RPMI8226 (cell line): ENCODE data around the gene CD200R1.

ENCODE experiments used
- DNase-seq: peaks from one replicate; pipeline ENCODE4 v3.0.0-alpha.2; 2015

The CD200R1 gene

GRCh38 chr3:112974894-112975293, at the start of gene CD200R1:
CD200R1 (minus strand) TSS chr3:112975103; CDS start chr3:112974857, 246 bp downstream.
- DNase-seq, result no peak

DNA sequence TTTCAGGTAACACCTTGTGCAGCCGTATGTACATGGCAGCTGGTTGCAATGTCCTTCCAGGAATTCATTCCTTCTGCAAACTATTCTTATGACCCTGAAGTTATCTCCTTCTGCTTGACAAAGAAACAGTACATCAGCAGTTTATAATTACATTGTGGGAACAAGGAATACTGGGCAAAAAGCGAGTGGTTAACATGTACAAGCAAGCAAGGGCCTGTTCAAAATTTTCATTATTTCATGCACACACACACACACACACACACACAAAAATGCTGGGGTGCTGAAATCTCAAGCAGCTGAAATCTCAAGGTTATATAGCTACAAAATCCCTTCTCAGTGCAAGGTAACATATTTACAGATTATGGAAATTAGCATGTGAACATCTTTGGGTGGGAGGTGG, 46.6 kb upstream of the CD200R1 start:
- DNase-seq, result no peak

- peak; percentile 92 for DNase-seq
These were observed 44.6 kb upstream of the CD200R1 start for GRCh38 chr3:113019182-113020137.

- no peak for DNase-seq
These were observed 43.8 kb upstream of the CD200R1 start for GRCh38 chr3:113018536-113019181.

- DNase-seq, result no peak
These were observed 38.7 kb upstream of the CD200R1 start for GRCh38 chr3:113013593-113013992.

DNA sequence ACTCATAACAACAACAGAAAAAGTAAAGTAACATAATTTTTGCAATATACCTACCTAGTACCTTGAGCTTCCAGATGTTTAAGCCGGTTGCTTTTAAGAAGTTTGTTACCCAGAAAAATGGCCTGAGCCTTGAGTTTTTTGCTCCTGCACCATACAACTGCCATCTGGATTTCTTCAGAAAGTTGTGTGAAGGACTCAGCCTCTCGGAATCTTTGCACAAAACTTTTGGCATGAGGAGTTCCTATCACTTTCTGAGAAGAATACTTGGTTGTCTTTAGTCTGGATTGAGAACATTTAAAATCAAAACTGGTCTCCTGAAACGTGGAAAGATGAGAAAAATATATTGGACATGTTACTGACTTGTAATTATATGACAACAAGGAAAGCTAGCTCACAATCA, 33.2 kb upstream of the CD200R1 start:
- DNase-seq, result no peak

GRCh38 chr3:113006359-113007056, 31.6 kb upstream of the CD200R1 start:
- DNase-seq, result no peak

DNA sequence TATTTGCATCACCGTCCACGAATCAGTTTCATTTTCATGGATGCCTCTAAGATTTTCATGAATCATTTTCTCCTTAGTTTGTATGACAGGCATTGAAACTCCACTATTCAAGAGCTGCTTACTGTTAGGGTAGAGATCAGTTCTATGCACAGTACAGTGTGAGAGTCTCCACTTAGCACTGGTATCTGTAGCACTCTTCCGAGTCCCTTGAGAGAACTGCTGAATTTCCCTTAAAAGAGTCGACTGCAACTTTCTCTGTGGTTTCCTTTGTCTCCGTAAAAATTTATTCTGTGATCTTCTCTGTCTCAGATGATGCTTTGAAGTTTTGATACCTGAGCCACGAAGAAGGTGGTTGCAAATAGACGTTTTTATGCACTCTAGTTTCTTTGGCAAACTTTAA, 30.7 kb upstream of the CD200R1 start:
- no peak for DNase-seq

DNA sequence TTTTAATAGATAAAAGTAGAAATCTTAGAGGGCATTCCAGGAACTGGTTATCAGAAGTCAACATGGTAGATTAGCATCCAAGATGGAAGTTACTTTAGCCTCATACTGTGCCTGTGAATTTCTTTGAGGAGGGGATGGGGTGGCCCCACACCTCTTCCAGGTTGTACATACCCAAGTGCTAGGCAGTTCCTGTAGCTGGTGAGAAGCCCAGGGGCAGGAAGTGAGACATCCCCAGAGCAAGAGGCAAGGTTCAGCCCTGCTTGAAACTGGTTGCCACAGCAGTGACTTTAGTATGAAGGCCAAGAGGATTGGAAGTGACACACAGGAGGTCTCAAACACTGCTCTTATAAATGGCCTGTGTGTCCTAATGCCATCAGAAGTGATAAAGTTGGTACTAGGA, 27.8 kb upstream of the CD200R1 start:
- no peak for DNase-seq

GRCh38 chr3:113002037-113002436, 27.1 kb upstream of the CD200R1 start:
- DNase-seq, result no peak

GRCh38 chr3:113000691-113001090, 25.8 kb upstream of the CD200R1 start:
- DNase-seq, result no peak

DNA sequence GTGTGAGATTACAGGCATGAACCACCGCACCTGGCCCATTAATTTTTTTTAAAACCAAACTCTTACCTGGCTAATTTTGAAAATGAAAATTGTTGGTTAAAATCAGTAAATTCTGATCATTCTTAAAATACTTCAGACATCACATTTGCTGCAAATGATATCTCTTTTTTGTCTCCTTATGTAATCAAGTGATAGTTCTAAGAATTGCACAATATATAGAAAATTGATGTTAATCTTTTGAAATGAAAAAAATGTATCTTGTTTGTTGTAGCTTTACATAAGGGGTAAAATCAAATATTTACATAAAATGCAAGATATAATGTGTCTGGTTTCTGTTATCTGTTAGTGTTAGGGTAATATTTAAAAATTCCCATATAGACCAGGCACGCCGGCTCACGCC, 20.9 kb upstream of the CD200R1 start:
- DNase-seq, result no peak

- DNase-seq, result peak; percentile 94
These were observed 16.0 kb upstream of the CD200R1 start, which contains the start of gene GTPBP8 for GRCh38 chr3:112990672-112991602. GTPBP8 (plus strand) TSS chr3:112990984; CDS start chr3:112991000, 16 bp downstream.

DNA sequence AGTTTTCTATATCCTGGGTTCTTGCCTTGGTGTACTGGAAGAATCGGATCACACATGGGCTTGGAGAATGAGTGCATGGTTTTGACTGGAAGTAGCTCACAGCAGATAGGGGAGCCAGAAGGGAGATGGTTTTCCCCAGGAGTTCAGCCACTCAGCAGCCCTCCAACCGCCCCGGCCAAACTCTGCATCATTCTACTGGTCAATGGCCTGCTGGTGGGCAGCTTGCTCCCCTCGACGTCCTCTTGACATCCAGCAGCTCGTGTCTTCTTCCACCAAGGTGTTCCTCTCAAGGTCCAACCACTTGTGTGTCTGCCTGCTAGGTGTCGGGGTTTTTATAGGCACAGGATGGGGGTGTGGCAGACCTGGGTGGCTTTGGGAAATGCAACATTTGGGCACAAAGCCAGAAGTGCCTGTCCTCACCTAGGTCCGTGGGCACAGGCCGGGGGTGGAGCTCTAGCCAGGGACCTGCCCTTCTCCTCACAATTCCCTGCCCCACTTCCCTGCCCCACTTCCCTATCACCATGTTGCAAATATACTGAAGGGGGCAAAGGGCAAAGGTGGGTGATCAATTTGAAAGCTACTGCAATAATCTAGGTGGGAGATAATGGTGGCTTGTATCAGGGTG, 12.9 kb upstream of the CD200R1 start:
- no peak for DNase-seq

- DNase-seq, result peak; percentile 61
These were observed 9.6 kb upstream of the CD200R1 start for GRCh38 chr3:112984485-112984884.

DNA sequence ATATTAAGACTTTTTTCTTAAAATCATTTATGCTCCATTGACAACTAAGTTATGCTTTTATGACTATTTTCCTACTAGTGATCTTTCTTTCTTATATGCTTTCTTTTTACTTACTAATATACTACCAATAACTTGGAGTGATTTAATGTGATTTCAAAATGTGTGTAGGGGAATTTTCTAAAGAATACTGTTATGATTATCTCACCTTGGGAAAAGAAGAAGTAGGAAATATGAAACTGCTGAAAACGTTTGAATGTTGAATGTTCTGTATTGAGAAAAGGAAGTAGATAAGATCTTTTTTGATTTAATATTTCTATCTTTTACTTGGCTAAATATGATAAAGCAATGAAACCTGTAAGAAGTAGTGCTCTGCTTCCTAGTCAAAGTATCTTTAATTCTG, 7.8 kb upstream of the CD200R1 start:
- DNase-seq, result no peak

GRCh38 chr3:112980080-112980479, 5.2 kb upstream of the CD200R1 start:
- DNase-seq, result no peak

GRCh38 chr3:112979244-112979832, 4.4 kb upstream of the CD200R1 start:
- peak; percentile 57 for DNase-seq

- no peak for DNase-seq
These were observed 2.0 kb upstream of the CD200R1 start for GRCh38 chr3:112976953-112977352.

DNA sequence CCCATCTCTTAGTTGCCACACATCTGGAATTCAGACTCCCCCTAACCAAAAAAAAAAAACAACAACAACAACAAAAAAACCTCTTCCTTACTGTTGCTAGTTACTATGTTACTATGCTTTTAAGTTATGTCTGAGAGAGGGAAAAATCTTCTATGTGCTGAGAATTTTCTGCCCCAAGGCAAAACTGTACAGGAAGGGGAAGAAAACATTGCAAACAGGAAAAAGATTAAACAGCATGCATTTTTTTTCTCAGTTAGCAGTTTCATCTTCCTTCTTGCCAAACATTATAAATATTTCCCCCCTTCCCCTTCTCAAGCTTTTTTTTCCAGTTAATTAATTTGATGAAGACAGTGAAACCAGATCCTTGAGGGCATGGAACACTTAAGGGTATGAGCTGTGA, 1.1 kb upstream of the CD200R1 start:
- DNase-seq, result no peak

DNA sequence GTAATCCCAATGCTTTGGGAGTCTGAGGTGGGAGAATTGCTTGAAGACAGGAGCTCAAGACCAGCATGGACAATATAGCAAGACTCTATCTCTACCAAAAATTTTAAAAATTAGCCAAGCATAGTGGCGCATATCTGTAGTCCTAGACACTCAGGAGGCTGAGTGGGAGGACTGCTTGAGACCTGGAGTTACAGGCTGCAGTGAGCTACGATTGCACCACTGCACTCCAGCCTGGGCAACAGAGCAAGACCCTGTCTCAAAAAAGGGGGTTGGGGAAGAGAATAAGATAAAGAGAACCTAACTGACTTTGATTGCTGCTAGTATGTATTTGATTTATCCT, 755 bp downstream of the CD200R1 start:
- no peak for DNase-seq
